Stomach (tissue), 4 donors: ENCODE results near the gene LTV1.

Experiments
- EP300 ChIP-seq: sonication (generic); formaldehyde crosslinking; IDR thresholded peaks from one replicate; pipeline ENCODE4 v1.6.1; 2017; ENCODE audit warnings: antibody characterized with exemption
- POLR2A ChIP-seq, 4 donors: fragments of 450-650 bp; IDR thresholded peaks; one replicate each; pipeline ENCODE4 v1.6.1; 2016; ENCODE audit warnings: antibody characterized with exemption in 4 of 4, control low read depth in 2 of 4, mild to moderate bottlenecking in 1 of 4, moderate library complexity in 1 of 4
- TF ChIP-seq, protein P1 (sequence below), 7 experiments: fragments of 450-650 bp in 4 of 7; fragments of 200-600 bp in 3 of 7; sonication (generic) in 3 of 7; IDR thresholded peaks; one replicate each; pipeline ENCODE4 v1.5.1; 2016 to 2019; ENCODE audit warnings: antibody characterized with exemption in 7 of 7, control low read depth in 2 of 7, mild to moderate bottlenecking in 1 of 7

DNA sequence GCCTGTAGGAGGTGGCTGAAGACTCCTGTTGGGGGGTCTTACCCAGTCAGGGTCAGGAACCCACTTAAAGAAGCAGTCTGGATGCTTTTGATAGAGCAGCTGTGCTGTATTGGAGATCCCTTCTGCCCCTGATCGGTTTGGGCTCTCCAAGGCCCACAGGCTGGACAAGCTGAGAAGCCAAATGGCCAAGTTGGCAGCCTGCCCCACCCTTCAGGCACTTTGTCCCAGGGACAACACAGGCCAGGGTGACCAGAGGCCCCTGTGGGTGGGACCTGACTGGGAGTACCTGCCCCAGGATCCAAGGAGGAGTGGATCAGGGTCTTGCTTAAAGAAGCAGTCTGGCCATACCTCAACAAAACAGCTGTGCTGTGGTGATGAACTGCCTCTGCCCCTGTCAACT lies 69.5 kb downstream of the LTV1 start:
- no peak for TF ChIP-seq POLR2A (IDR thresholded peaks at IDR 0.05)
- TF ChIP-seq, protein P1, sequence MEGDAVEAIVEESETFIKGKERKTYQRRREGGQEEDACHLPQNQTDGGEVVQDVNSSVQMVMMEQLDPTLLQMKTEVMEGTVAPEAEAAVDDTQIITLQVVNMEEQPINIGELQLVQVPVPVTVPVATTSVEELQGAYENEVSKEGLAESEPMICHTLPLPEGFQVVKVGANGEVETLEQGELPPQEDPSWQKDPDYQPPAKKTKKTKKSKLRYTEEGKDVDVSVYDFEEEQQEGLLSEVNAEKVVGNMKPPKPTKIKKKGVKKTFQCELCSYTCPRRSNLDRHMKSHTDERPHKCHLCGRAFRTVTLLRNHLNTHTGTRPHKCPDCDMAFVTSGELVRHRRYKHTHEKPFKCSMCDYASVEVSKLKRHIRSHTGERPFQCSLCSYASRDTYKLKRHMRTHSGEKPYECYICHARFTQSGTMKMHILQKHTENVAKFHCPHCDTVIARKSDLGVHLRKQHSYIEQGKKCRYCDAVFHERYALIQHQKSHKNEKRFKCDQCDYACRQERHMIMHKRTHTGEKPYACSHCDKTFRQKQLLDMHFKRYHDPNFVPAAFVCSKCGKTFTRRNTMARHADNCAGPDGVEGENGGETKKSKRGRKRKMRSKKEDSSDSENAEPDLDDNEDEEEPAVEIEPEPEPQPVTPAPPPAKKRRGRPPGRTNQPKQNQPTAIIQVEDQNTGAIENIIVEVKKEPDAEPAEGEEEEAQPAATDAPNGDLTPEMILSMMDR (IDR thresholded peaks at IDR 0.05): no peak
- TF ChIP-seq EP300: no peak
